HG02623 (cell line): ENCODE measurements around the gene BSND.
"Not testable (repeated sequence)": the region's sequence is repeated elsewhere in the genome, so short reads cannot be mapped to it uniquely, and the experiment has no call there.

ENCODE experiments used
- ATAC-seq: cut with Tn5 transposase; IDR thresholded peaks from one replicate; pipeline ENCODE4 v1.9.1; 2021; ENCODE audit warnings: moderate library complexity; ENCODE audit not compliant: unreplicated experiment

The BSND gene

GRCh38 chr1:54998677-54999076 is at the start of gene BSND:
BSND (plus strand) TSS chr1:54998933; CDS start chr1:54999187, 254 bp downstream.
- no peak for ATAC-seq

GRCh38 chr1:54949053-54949452 is 49.7 kb upstream of the BSND start:
- ATAC-seq: no peak

GRCh38 chr1:54950006-54950368 is 48.7 kb upstream of the BSND start:
- ATAC-seq: no peak

GRCh38 chr1:54950369-54951163 is 48.2 kb upstream of the BSND start:
- no peak for ATAC-seq

GRCh38 chr1:54951810-54952226 is 46.9 kb upstream of the BSND start:
- no peak for ATAC-seq

GRCh38 chr1:54952950-54953718 is 45.6 kb upstream of the BSND start:
- ATAC-seq: no peak

- no peak for ATAC-seq
These were observed 44.9 kb upstream of the BSND start for GRCh38 chr1:54953846-54954245.

GRCh38 chr1:54955359-54955758 is 43.4 kb upstream of the BSND start:
- ATAC-seq: no peak

GRCh38 chr1:54956726-54957125 is 42.0 kb upstream of the BSND start:
- ATAC-seq: no peak

- no peak for ATAC-seq
These were observed 39.5 kb upstream of the BSND start for GRCh38 chr1:54959241-54959640.

GRCh38 chr1:54962612-54963395 is 35.9 kb upstream of the BSND start:
- ATAC-seq: no peak

GRCh38 chr1:54963829-54964228 is 34.9 kb upstream of the BSND start:
- ATAC-seq: not testable (repeated sequence)

GRCh38 chr1:54965624-54966340 is 33.0 kb upstream of the BSND start:
- peak; percentile 61 for ATAC-seq

GRCh38 chr1:54967372-54967771 is 31.4 kb upstream of the BSND start:
- ATAC-seq: no peak

GRCh38 chr1:54968551-54968950 is 30.2 kb upstream of the BSND start:
- no peak for ATAC-seq

- no peak for ATAC-seq
These were observed 28.9 kb upstream of the BSND start for GRCh38 chr1:54969879-54970278.

- ATAC-seq: no peak
These were observed 27.8 kb upstream of the BSND start for GRCh38 chr1:54970901-54971300.

GRCh38 chr1:54971317-54971791 is 27.4 kb upstream of the BSND start:
- peak; percentile 67 for ATAC-seq

- ATAC-seq: no peak
These were observed 26.3 kb upstream of the BSND start for GRCh38 chr1:54972436-54972835.

- no peak for ATAC-seq
These were observed 25.4 kb upstream of the BSND start for GRCh38 chr1:54973205-54973921.
